ENCODE data around the gene PFKFB4. TPM values are rescaled to one million over a fixed set of nuclear protein-coding genes. Genes with fewer than 3 reads are reported as not detected.
"Not testable (repeated sequence)": the region's sequence is repeated elsewhere in the genome, so short reads cannot be mapped to it uniquely, and the experiment has no call there.

Gene PFKFB4
- total RNA-seq, 1 experiment from 2014 or later: 44.7 TPM

- DNase-seq (ENCODE audit: low read depth, low spot score): peak; percentile 85
- in situ Hi-C loops (cut with HindIII; ENCODE audit: low pct_unique_long_range_greater_than_20kb, low sequenced_read_pairs): no loop called here
Measured at GRCh38 chr3:48548729-48549705, 7.6 kb downstream of the PFKFB4 start.

DNA sequence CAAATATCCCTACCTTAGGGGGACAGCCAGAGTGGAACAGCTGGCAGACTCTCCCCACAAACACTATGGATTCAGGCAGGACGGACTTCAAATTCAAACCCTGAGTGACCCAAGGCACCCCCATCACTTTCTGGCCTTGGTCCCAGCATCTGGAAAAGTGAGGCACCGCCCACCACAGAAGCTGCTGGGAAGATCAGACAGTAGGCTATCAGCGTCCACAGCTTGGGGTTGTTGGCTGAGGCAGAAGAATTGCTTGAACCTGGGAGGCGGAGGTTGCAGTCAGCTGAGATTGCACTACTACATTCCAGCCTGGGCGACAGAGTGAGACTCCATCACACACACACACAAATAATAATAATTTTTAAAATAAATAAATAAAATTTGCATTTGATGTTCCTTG, 8.5 kb downstream of the PFKFB4 start:
- no peak for DNase-seq (ENCODE audit: low read depth, low spot score)
- in situ Hi-C loops (cut with HindIII; ENCODE audit: low pct_unique_long_range_greater_than_20kb, low sequenced_read_pairs): no loop called here

GRCh38 chr3:48546203-48546829, 10.3 kb downstream of the PFKFB4 start:
- DNase-seq (ENCODE audit: low read depth, low spot score): no peak
- in situ Hi-C loops (cut with HindIII; ENCODE audit: low pct_unique_long_range_greater_than_20kb, low sequenced_read_pairs): no loop called here

- in situ Hi-C loops (cut with HindIII; ENCODE audit: low pct_unique_long_range_greater_than_20kb, low sequenced_read_pairs): no loop called here
- no peak for DNase-seq (ENCODE audit: low read depth, low spot score)
Measured at GRCh38 chr3:48544141-48544540, 12.5 kb downstream of the PFKFB4 start.

DNA sequence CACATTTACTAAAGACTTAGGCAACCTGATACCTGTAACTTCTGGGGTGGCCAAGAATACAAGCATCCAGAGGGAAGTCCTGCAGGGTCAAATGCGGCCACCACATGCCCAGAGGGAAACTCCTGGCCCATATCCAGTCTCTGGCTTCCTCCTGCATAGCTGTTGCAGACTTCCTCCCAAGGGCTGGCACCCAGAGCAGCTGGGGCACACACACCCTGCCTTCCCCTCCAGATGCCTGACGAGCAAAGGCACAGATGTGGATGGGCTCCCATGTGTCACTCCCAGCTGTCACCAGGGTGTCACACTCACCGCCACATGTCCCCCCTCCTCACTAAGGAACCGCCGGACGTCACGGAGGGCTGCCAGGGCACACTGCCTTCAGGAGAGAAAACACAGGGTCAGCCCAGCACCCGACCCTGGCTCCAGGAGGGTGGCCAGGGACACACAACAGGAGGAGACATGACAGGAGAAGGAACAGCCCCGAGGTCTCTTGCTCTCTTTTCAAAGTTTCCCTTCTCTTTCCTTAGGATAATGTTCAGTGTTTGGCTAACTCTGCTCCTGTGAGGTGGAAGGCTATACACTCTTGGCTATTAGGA, 13.2 kb downstream of the PFKFB4 start:
- in situ Hi-C loops (cut with HindIII; ENCODE audit: low pct_unique_long_range_greater_than_20kb, low sequenced_read_pairs): no loop called here
- no peak for DNase-seq (ENCODE audit: low read depth, low spot score)

DNA sequence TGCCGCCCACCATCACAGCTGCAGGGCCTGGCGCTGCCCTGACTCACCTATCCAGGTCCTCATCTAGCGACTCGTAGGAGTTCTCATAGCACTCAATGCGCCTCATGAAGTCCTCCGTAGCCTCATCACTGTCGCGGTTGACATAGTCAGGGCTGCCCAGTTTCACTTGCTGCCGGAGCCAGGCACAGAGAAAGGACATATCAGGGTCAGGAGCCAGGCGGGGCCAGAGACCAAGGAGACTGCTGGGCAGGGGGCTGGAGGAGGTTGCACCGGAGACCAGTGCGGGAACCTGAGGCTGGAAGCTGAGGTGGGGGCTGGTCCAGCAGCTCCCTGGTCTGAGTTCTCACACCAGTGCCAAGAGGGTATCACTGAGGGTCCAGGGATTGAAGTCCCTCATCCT, 18.2 kb downstream of the PFKFB4 start:
- in situ Hi-C loops (cut with HindIII; ENCODE audit: low pct_unique_long_range_greater_than_20kb, low sequenced_read_pairs): no loop called here
- no peak for DNase-seq (ENCODE audit: low read depth, low spot score)

DNA sequence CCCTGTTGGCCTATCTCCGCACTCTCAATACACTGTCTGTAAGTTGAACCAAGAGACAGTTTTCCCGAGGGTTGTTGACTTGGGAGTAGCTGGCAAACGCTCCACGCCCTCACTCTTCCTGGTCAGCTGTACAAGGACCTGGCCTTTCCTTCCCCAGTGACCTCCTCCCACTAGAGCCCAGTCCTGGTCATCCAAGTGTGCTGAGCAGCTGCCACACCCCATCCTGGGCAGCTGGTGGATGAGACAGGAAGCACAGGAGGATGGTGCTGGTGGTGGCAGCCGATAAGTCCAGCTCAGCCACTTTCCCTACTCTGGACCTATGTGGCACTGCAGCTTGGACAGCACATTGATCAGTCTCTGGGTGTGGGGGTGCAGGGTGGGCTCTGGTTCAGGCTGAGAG, 19.8 kb downstream of the PFKFB4 start:
- no peak for DNase-seq (ENCODE audit: low read depth, low spot score)
- in situ Hi-C loops (cut with HindIII; ENCODE audit: low pct_unique_long_range_greater_than_20kb, low sequenced_read_pairs): no loop called here

DNA sequence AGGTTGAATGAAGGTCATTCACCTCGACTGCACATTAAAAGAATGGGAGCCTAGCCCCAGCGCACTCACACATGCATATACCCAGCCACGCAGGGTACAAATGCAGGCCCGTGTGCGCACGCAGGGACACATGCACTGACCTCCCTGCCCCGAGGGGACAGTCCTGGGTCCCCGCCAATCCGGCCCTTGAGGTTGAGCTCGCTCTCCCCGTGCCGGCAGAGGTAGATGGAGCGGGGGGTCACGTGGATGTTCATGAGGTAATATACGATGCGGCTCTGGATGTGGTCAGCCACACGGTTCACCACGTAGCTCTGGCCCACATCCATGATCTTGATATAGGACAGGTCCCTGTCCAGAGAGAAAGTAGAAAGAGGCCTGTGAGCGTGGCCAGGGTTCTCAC, 20.5 kb downstream of the PFKFB4 start:
- DNase-seq (ENCODE audit: low read depth, low spot score): no peak
- in situ Hi-C loops (cut with HindIII; ENCODE audit: low pct_unique_long_range_greater_than_20kb, low sequenced_read_pairs): no loop called here

GRCh38 chr3:48535578-48535977, 21.0 kb downstream of the PFKFB4 start:
- no peak for DNase-seq (ENCODE audit: low read depth, low spot score)
- in situ Hi-C loops (cut with HindIII; ENCODE audit: low pct_unique_long_range_greater_than_20kb, low sequenced_read_pairs): no loop called here

GRCh38 chr3:48532977-48533337, 23.6 kb downstream of the PFKFB4 start:
- no peak for DNase-seq (ENCODE audit: low read depth, low spot score)
- in situ Hi-C loops (cut with HindIII; ENCODE audit: low pct_unique_long_range_greater_than_20kb, low sequenced_read_pairs): no loop called here

DNA sequence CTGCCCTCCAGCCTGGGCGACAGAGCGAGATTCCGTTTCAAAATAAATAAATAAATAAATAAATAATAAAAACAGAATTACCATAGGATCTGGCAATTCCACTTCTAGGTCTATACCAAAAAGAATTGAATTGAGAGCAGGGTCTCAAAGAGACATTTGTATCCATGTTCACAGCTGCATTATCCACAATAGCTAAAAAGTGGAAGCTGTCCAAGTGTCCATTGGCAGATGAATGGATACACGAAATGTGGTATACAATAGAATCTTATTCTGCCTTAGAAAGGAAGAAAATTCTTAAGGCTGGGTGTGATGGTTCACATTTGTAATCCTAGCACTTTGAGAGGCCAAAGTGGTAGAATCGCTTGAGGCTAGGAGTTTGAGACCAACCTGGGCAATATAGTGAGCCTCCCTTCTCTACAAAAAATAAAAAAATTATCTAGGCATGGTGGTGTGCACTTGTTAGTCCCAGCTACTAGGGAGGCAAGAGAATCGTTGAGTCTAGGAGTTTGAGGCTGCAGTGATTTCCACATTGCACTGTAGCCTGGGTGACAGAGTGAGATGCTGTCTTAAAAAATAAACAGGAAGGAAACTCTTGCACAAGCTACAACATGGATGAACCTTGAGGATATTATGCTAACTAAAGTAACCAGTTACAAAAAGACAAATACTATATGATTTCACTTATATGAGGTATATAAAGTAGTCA, 24.2 kb downstream of the PFKFB4 start:
- DNase-seq (ENCODE audit: low read depth, low spot score): no peak
- in situ Hi-C loops (cut with HindIII; ENCODE audit: low pct_unique_long_range_greater_than_20kb, low sequenced_read_pairs): no loop called here

DNA sequence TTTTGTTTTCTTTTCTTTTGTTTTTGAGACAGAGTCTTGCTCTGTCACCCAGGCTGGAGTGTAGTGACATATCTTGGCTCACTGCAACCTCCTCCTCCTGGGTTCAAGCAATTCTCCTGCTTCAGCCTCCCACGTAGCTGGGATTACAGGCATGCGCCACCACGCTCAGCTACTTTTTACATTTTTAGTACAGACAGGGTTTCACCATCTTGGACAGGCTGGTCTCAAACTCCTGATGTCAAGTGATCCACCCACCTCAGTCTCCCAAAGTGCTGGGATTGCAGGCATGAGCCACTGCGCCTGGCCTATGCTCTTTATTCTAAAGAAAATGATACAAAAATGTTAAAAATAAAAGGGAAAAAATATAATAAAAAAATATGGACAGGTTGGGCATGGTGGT, 25.9 kb downstream of the PFKFB4 start:
- in situ Hi-C loops (cut with HindIII; ENCODE audit: low pct_unique_long_range_greater_than_20kb, low sequenced_read_pairs); DNase-seq (ENCODE audit: low read depth, low spot score): not testable (repeated sequence)

- in situ Hi-C loops (cut with HindIII; ENCODE audit: low pct_unique_long_range_greater_than_20kb, low sequenced_read_pairs): no loop called here
- DNase-seq (ENCODE audit: low read depth, low spot score): no peak
Measured at GRCh38 chr3:48528754-48529153, 27.8 kb downstream of the PFKFB4 start.

DNA sequence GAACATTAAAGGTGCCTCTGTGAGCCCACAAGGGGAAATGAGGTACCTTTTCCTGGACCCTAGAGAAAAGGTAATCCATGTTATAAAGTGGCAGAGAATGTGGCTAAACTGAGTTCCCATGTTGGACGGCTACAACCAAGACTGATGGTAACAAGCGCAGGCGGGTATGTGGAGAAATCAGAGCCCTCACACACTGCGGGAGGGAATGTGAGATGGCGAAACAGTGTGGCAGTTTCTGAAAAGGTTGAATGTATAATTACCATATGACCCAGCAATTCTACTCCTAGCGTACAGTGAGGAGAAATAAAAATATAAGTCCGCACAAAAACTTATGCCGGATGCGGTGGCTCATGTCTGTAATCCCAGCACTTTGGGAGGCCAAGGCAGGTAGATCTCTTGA, 28.6 kb downstream of the PFKFB4 start:
- in situ Hi-C loops (cut with HindIII; ENCODE audit: low pct_unique_long_range_greater_than_20kb, low sequenced_read_pairs): no loop called here

GRCh38 chr3:48524970-48525369, 31.6 kb downstream of the PFKFB4 start:
- in situ Hi-C loops (cut with HindIII; ENCODE audit: low pct_unique_long_range_greater_than_20kb, low sequenced_read_pairs): no loop called here
- no peak for DNase-seq (ENCODE audit: low read depth, low spot score)

More for the DNA sequence above, 28.6 kb downstream of the PFKFB4 start:
- DNase-seq (ENCODE audit: low read depth, low spot score): no peak

DNA sequence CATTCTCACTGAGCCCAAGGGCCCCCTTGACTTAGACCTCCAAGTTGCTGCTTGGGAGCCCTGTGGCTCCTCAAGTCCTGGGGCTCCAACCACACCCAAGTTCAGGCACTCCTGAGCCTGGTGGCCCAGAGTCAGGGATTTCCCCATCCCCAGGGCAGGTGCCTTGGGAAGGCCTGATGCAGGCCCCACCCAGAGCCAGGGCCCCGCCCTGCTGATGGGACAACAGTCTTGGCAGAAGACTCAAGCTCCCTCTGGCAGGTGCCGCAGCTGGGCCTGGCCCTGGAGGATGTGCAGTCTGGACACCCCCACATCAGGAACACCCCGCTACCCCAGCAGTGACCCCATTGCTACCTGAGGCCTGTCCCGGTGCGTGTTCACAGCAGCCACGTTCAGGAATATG, 35.0 kb downstream of the PFKFB4 start:
- in situ Hi-C loops (cut with HindIII; ENCODE audit: low pct_unique_long_range_greater_than_20kb, low sequenced_read_pairs): no loop called here
- DNase-seq (ENCODE audit: low read depth, low spot score): no peak

DNA sequence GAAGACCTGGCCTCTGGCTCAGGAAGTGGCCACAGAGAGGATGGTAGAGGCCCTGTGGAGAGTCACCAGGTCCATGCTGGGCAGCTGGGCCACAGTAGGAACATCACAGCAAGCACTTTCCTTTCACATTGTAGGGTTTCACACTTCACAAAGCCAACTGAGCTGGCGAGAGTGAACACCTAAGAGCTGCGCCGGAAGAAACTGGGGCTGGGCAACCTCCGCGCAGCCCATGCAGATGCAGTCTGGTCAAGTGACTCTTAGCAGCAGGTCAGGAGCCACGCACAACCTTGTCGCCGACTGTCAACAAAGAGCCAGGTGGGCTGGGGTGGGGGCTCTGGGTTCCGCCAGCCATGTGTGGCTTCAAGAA, 37.3 kb downstream of the PFKFB4 start:
- DNase-seq (ENCODE audit: low read depth, low spot score): no peak
- in situ Hi-C loops (cut with HindIII; ENCODE audit: low pct_unique_long_range_greater_than_20kb, low sequenced_read_pairs): no loop called here

- no peak for DNase-seq (ENCODE audit: low read depth, low spot score)
- in situ Hi-C loops (cut with HindIII; ENCODE audit: low pct_unique_long_range_greater_than_20kb, low sequenced_read_pairs): no loop called here
Measured at GRCh38 chr3:48518638-48519276, 37.8 kb downstream of the PFKFB4 start.
